ENCODE data around the gene ZNF593. TPM values are rescaled to one million over a fixed set of nuclear protein-coding genes. Genes with fewer than 3 reads are reported as not detected.
A peak's percentile ranks its signal among the peaks of the same experiment; 100 is the strongest.

ZNF593 gene
- total and polyA plus RNA-seq, 9 of the 15 experiments (the other 6 are each of a cell fraction or from before 2014, with no cell fraction given) = 9.8 to 334 (median 48.2) TPM

DNA sequence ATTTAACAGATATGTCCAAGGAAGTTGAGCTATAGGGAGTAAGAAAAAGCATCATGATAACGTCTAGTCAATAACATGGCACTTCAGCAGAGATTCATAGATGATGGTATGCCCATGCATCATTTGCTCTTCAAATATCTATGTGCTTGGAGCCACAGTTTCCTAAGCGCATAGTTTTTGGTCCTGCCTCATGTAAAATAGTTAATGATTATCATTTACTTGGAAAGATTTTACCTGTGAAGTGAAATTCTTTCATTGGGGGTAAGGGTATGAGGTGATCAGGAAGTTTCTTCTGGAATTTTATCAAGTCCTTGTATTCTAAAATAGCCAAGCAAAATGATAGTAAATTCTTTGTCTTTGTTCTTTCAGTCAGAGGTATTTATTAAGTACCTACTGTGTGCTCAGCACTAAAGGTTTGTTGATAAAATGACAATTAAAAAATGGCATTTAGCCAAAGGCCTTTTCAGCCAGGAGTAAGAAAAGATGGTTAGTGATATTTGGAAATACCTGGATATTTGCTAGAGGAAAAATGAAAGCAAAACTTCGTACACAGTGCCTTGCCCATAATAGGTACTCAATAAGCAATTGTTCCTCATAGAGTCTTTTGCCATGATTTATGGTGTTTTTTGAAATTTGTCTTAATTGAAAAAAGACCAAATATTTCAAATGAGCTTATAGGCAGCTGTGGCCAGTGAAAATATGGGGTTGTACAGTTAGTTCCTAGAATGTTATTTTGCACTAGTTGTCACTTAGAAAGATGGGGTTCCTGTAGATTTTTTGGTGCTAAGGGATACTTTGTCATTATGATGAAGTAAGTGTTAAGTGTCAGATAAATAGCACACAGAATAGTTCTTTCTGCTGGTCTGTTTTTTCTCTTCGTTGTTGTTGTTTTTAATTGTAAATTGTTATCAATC is 45.0 kb upstream of the ZNF593 start (continued):
- TF ChIP-seq ZFPM2 (CRISPR knock-in tag; IDR thresholded peaks at IDR 0.05) = peak; percentile 79; the same call in 1 of the 2 replicates

GRCh38 chr1:26125382-26125781 is 44.3 kb upstream of the ZNF593 start:
- BruUV-seq (replicated peaks) = no TSS peak
- H3K27me3 ChIP-seq (ENCODE audit: control insufficient read depth in 2 of 2, insufficient read depth in 2 of 2, low read length in 2 of 2) = no peaks in the 10 kb centered on the region
- DNase-seq (ENCODE audit: extremely low read depth in 1 of 4, low spot score in 3 of 4) (no peak), ATAC-seq (no peak), FAIRE-seq (no peak)
- no peak overlapping the region for H2AFZ ChIP-seq (ENCODE audit: low read depth, low read length)
- ChIA-PET POLR2A (interaction anchor here (1.1 to 13.3 kb wide), 12 partner anchors 13 to 347 kb away, joined by 3 to 237 read pairs (median 5); partner anchors contain the start of genes CEP85, HMGN2, PDIK1L and ZNF593), CTCF (ENCODE audit: low intra/inter-chr PET ratio) (no interaction called here)
- H3K9ac ChIP-seq (ENCODE audit: insufficient read depth in 1 of 2, low read depth in 2 of 2, low read length in 2 of 2) = peak overlapping the region in 1 of 2 experiments; percentile 97; a peak in 2 of 4 replicates
- intact Hi-C loops (cut with micrococcal nuclease) (no loop called here), in situ Hi-C loops (cut with MboI) (no loop called here)
- peak overlapping the region; percentile 41; the same call in 1 of the 2 replicates for H3K4me2 ChIP-seq (ENCODE audit: insufficient read depth, low read length)
- H4K20me1 ChIP-seq (replicated peaks; ENCODE audit: control insufficient read depth, insufficient read depth, low read length) = no peaks in the 10 kb centered on the region
- H3K79me2 ChIP-seq (ENCODE audit: control insufficient read depth, insufficient read depth, low read length) = peaks cover 66% of the 10 kb centered on the region
- no peaks in the 10 kb centered on the region for H3K9me3 ChIP-seq (replicated peaks; ENCODE audit: control insufficient read depth, insufficient read depth, low read depth, low read length)
- no peak overlapping the region for H3K4me3 ChIP-seq
- peak overlapping the region; percentile 99 for H3K27ac ChIP-seq (ENCODE audit: extremely low read depth, low read depth, low read length)
- H3K9me1 ChIP-seq (ENCODE audit: control insufficient read depth, insufficient read depth, low read length) = no peaks in the 10 kb centered on the region
- peaks cover 29 to 77% of the 10 kb centered on the region in 2 experiments for H3K4me1 ChIP-seq (replicated peaks in 1 of 2; ENCODE audit: control insufficient read depth in 2 of 2, insufficient read depth in 2 of 2, low read length in 2 of 2)
- H3K36me3 ChIP-seq (ENCODE audit: control insufficient read depth, insufficient read depth, low read length) = peaks cover 36% of the 10 kb centered on the region
- TF ChIP-seq RFX7 (CRISPR knock-in tag; IDR thresholded peaks at IDR 0.05) (no peak), PCBP1 (IDR thresholded peaks at IDR 0.05; ENCODE audit: low read depth, low read length, poor library complexity, severe bottlenecking) (no peak), ZNF785 (CRISPR knock-in tag; IDR thresholded peaks at IDR 0.05) (no peak), ZNF696 (CRISPR knock-in tag; conservative IDR thresholded peaks at IDR 0.05) (no peak), ZNF717 (CRISPR knock-in tag; IDR thresholded peaks at IDR 0.05) (no peak), PTRF (tag; IDR thresholded peaks at IDR 0.05) (no peak), NR2F6 (CRISPR knock-in tag; IDR thresholded peaks at IDR 0.05) (no peak), CBFB (CRISPR knock-in tag; IDR thresholded peaks at IDR 0.05) (no peak), SAFB2 (IDR thresholded peaks at IDR 0.05; ENCODE audit: borderline replicate concordance, low read depth, low read length, severe bottlenecking) (no peak), STAT5B (CRISPR knock-in tag; IDR thresholded peaks at IDR 0.05) (no peak), OTX1 (CRISPR knock-in tag; IDR thresholded peaks at IDR 0.05) (no peak), PTBP1 (IDR thresholded peaks at IDR 0.05; ENCODE audit: low read depth, low read length) (no peak), SMARCE1 (IDR thresholded peaks at IDR 0.05) (no peak), HDAC1 (IDR thresholded peaks at IDR 0.05) (no peak), ZC3H11A (IDR thresholded peaks at IDR 0.05; ENCODE audit: low read depth, low read length) (no peak), POU5F1 (IDR thresholded peaks at IDR 0.05; ENCODE audit: borderline replicate concordance, low read depth, low read length, partially characterized antibody) (no peak), ZNF639 (CRISPR knock-in tag; conservative IDR thresholded peaks at IDR 0.05 in 1 of 2, IDR thresholded peaks at IDR 0.05 in 1 of 2) (no peak)
- TF ChIP-seq, protein P1, sequence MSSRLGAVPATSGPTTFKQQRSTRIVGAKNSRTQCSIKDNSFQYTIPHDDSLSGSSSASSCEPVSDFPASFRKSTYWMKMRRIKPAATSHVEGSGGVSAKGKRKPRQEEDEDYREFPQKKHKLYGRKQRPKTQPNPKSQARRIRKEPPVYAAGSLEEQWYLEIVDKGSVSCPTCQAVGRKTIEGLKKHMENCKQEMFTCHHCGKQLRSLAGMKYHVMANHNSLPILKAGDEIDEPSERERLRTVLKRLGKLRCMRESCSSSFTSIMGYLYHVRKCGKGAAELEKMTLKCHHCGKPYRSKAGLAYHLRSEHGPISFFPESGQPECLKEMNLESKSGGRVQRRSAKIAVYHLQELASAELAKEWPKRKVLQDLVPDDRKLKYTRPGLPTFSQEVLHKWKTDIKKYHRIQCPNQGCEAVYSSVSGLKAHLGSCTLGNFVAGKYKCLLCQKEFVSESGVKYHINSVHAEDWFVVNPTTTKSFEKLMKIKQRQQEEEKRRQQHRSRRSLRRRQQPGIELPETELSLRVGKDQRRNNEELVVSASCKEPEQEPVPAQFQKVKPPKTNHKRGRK (tag; IDR thresholded peaks at IDR 0.05) = 0 out of 2 replicates have a peak, but pooled peaks have one; percentile 53
